AG04449 (cell line): ENCODE measurements around the gene ELOVL7.

Experiments
- CTCF ChIA-PET: fragments of 350-600 bp; formaldehyde crosslinking; extraction: SDS; loops from one replicate; lab custom pipeline; 2021; ENCODE audit warnings: antibody characterized with exemption; lab: Yijun Ruan, JAX
- POLR2A ChIA-PET: fragments of 400-600, 350-600 bp; formaldehyde crosslinking; extraction: SDS; loops from one replicate; lab custom pipeline; 2020; ENCODE audit warnings: antibody characterized with exemption, inconsistent platforms; lab: Yijun Ruan, JAX
- DNase-seq: peaks from one replicate; pipeline ENCODE4 v3.0.0-alpha.2; 2010; ENCODE audit warnings: low read depth, low spot score
- H3K4me3 ChIP-seq: 2 replicates; pipeline ENCODE4 v1.5.1; 2011; ENCODE audit warnings: low read depth, mild to moderate bottlenecking, control low read depth, low read length
- CTCF ChIP-seq: IDR thresholded peaks from one replicate; pipeline ENCODE4 v1.5.1; 2011; ENCODE audit warnings: mild to moderate bottlenecking, moderate library complexity, low read length, control low read depth, inconsistent platforms; ENCODE audit not compliant: insufficient read depth; ENCODE audit errors: missing control alignments

The ELOVL7 gene

GRCh38 chr5:60836131-60836530, 7.9 kb downstream of the ELOVL7 start:
- DNase-seq = no peak
- H3K4me3 ChIP-seq = no peak overlapping the region
- ChIA-PET CTCF (no interaction called here), POLR2A (no interaction called here)
- no peak for TF ChIP-seq CTCF

- no peak overlapping the region for H3K4me3 ChIP-seq
- ChIA-PET POLR2A (no interaction called here), CTCF (no interaction called here)
- TF ChIP-seq CTCF = no peak
- DNase-seq = no peak
These were observed 8.5 kb downstream of the ELOVL7 start for GRCh38 chr5:60835554-60835953.

GRCh38 chr5:60833520-60833919, 10.5 kb downstream of the ELOVL7 start:
- CTCF ChIA-PET = no interaction called here
- no peak for TF ChIP-seq CTCF
- no peak overlapping the region for H3K4me3 ChIP-seq
- DNase-seq = no peak
- POLR2A ChIA-PET = no interaction called here

- CTCF ChIA-PET = no interaction called here
These were observed 13.4 kb downstream of the ELOVL7 start for GRCh38 chr5:60830581-60831127.

GRCh38 chr5:60829490-60830266, 14.4 kb downstream of the ELOVL7 start:
- H3K4me3 ChIP-seq = no peak overlapping the region
- ChIA-PET CTCF (no interaction called here), POLR2A (no interaction called here)
- DNase-seq = no peak
- TF ChIP-seq CTCF = no peak

More at GRCh38 chr5:60830581-60831127, 13.4 kb downstream of the ELOVL7 start:
- no peak overlapping the region for H3K4me3 ChIP-seq
- no peak for DNase-seq
- no peak for TF ChIP-seq CTCF
- POLR2A ChIA-PET = no interaction called here

GRCh38 chr5:60827201-60827600, 16.9 kb downstream of the ELOVL7 start:
- TF ChIP-seq CTCF = no peak
- POLR2A ChIA-PET = no interaction called here
- CTCF ChIA-PET = interaction anchor here (1.4 kb wide), 1 partner anchor 17 kb away, joined by 3 read pairs; the partner anchor contains the start of gene ELOVL7
- no peak for DNase-seq
- no peak overlapping the region for H3K4me3 ChIP-seq
